A673 (cell line): Measurements from ENCODE around the gene FAM167B. TPM values are rescaled to one million over a fixed set of nuclear protein-coding genes. Genes with fewer than 3 reads are reported as not detected.
A peak's percentile ranks its signal among the peaks of the same experiment; 100 is the strongest.

Experiments
- BruUV-seq: library from RNA; stranded (reverse); fragments of 400-500 nt; replicated peaks from 2 replicates; lab custom pipeline; 2021; lab: Mats Ljungman, UMichigan
- CTCF ChIA-PET: fragments of 300-600 bp; sonication (Branson Sonifier 250); formaldehyde crosslinking; loops from one replicate; lab custom pipeline; 2022; ENCODE audit warnings: antibody characterized with exemption; lab: Charles Lee
- POLR2A ChIA-PET: fragments of 300-600 bp; sonication (Branson Sonifier 250); formaldehyde crosslinking; loops from one replicate; lab custom pipeline; 2022; ENCODE audit warnings: antibody characterized with exemption; ENCODE audit not compliant: low non-redundant PET; lab: Charles Lee
- DNase-seq: peaks from one replicate; pipeline ENCODE4 v3.0.0-alpha.2; 2015; ENCODE audit warnings: low spot score
- H3K27ac ChIP-seq: fragments of 200-600 bp; sonication (generic); 2 replicates; pipeline ENCODE4 v1.5.1; 2016; ENCODE audit warnings: mixed run types, low read depth, mild to moderate bottlenecking, mixed read lengths, antibody characterized with exemption, low read length; ENCODE audit not compliant: poor library complexity, severe bottlenecking
- H3K27me3 ChIP-seq: fragments of 200-600 bp; sonication (generic); replicated peaks from 2 replicates; pipeline ENCODE4 v1.6.1; 2017; ENCODE audit warnings: mixed run types, low read depth, mild to moderate bottlenecking, mixed read lengths, antibody characterized with exemption, low read length; ENCODE audit not compliant: insufficient read depth, poor library complexity
- H3K36me3 ChIP-seq: fragments of 200-600 bp; sonication (generic); 2 replicates; pipeline ENCODE4 v1.6.1; 2016; ENCODE audit warnings: mixed run types, mild to moderate bottlenecking, mixed read lengths, antibody characterized with exemption, low read length; ENCODE audit not compliant: insufficient read depth, poor library complexity, severe bottlenecking
- H3K4me1 ChIP-seq: fragments of 200-600 bp; sonication (generic); 2 replicates; pipeline ENCODE4 v1.6.1; 2017; ENCODE audit warnings: mixed run types, mild to moderate bottlenecking, mixed read lengths, antibody characterized with exemption, low read length; ENCODE audit not compliant: insufficient read depth, poor library complexity, severe bottlenecking
- H3K4me3 ChIP-seq: fragments of 200-600 bp; sonication (generic); 2 replicates; pipeline ENCODE4 v1.5.1; 2016; ENCODE audit warnings: low read depth, mixed run types, mild to moderate bottlenecking, mixed read lengths, low read length; ENCODE audit not compliant: poor library complexity, severe bottlenecking
- H3K9me3 ChIP-seq: fragments of 200-600 bp; sonication (generic); 2 replicates; pipeline ENCODE4 v1.6.1; 2016; ENCODE audit warnings: mixed run types, low read depth, mild to moderate bottlenecking, mixed read lengths, antibody characterized with exemption, low read length; ENCODE audit not compliant: poor library complexity, severe bottlenecking
- EZH2 ChIP-seq: fragments of 200-600 bp; sonication (generic); IDR thresholded peaks from 2 replicates; pipeline ENCODE4 v1.6.1; 2017; ENCODE audit warnings: borderline replicate concordance, low read depth, mild to moderate bottlenecking, mixed read lengths, antibody characterized with exemption, low read length; ENCODE audit not compliant: poor library complexity, severe bottlenecking
- intact Hi-C: fragments of 100-400 bp; cut with micrococcal nuclease; formaldehyde crosslinking; loops from one replicate; pipeline ENCODE4 v1.10.0; 2022; ENCODE audit not compliant: unreplicated experiment
- total RNA-seq: library from RNA; stranded (reverse); gene quantifications from 2 replicates; pipeline ENCODE4 v1.2.3, GENCODE V29; 2021
- TF ChIP-seq, protein P1 (sequence below): fragments of 300-800, 200-600 bp; sonication (generic); conservative IDR thresholded peaks from 2 replicates; pipeline ENCODE4 v1.5.1; 2017; ENCODE audit warnings: low read depth, mild to moderate bottlenecking, antibody characterized with exemption, low read length, moderate library complexity, mixed read lengths

Gene FAM167B
- total RNA-seq, 1 experiment from 2014 or later, result not detected

DNA sequence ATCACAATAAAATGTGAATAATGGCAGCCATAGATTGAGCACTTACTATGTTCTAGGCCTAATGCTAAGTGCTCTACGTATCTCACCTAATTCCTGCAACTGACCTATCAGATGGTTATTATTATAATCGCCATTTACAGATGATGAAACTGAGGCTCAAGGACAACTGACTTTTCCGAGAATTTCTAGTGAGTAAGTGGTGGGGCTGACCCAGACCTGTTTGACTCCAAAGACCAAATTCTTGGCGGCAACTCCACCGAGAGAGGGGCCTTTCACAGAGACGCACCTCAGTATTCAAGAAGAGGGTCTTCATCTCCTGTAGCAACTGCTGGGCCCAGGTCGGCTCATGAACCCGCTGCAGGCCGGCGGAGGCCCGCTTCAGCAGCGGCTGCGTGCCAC is 25.4 kb upstream of the FAM167B start:
- ChIA-PET POLR2A (no interaction called here), CTCF (interaction anchor here (0.7 kb wide), 1 partner anchor 193 kb away, joined by 4 read pairs; no protein-coding TSS in a partner anchor)
- peak overlapping the region; percentile 89 for H3K27ac ChIP-seq
- H3K9me3 ChIP-seq, result no peaks in the 10 kb centered on the region
- H3K36me3 ChIP-seq, result peaks cover 24% of the 10 kb centered on the region
- BruUV-seq, result TSS peak; percentile 36
- H3K4me3 ChIP-seq, result peak overlapping the region; percentile 85
- H3K27me3 ChIP-seq, result no peaks in the 10 kb centered on the region
- H3K4me1 ChIP-seq, result peaks cover 17% of the 10 kb centered on the region
- DNase-seq, result no peak
- intact Hi-C loops, result loop anchor here (10.0 kb wide), 1 partner anchor 113 kb away; the partner anchor contains the start of gene MARCKSL1
- no peak for TF ChIP-seq EZH2
- TF ChIP-seq, protein P1, sequence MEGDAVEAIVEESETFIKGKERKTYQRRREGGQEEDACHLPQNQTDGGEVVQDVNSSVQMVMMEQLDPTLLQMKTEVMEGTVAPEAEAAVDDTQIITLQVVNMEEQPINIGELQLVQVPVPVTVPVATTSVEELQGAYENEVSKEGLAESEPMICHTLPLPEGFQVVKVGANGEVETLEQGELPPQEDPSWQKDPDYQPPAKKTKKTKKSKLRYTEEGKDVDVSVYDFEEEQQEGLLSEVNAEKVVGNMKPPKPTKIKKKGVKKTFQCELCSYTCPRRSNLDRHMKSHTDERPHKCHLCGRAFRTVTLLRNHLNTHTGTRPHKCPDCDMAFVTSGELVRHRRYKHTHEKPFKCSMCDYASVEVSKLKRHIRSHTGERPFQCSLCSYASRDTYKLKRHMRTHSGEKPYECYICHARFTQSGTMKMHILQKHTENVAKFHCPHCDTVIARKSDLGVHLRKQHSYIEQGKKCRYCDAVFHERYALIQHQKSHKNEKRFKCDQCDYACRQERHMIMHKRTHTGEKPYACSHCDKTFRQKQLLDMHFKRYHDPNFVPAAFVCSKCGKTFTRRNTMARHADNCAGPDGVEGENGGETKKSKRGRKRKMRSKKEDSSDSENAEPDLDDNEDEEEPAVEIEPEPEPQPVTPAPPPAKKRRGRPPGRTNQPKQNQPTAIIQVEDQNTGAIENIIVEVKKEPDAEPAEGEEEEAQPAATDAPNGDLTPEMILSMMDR, result no peak

DNA sequence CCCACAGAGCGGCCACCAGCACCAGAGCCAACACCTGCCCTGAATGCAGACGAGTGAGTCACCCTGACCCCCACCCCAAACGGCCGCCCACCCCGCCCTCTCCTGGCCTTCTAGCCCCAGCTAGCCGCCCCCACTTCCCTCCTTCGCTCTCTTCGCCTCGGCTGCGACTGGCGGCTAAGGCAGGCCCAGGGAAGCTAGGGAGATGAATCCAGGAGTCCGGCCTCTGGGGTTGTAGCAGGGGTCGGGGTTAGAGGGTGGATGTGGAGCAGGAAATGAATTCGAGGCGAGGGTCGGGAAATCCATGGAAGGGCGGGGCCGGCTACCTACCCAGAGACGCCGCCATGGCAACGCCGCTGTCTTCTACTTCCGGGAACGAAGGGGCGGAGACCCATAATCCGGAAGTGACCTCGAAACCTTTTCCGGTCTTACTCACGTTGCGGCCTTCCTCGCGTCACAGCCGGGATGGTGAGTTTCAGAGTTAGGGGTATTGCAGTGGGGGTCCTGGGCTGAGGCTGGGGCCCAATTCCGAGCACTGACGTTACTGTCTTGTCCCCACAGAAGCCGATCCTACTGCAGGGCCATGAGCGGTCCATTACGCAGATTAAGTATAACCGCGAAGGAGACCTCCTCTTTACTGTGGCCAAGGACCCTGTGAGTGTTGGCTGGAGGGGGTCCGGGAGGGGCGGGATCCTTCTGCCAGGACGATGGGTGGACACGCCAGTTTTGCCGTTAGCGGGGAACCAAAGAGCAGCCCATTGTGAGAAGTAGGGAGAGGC is 24.9 kb upstream of the FAM167B start, which contains the start of the genes EIF3I and TMEM234:
Gene EIF3I (plus strand): TSS at position 428 of the 776 bp plus-strand sequence. CDS start 35 bp downstream, at position 463.
Gene TMEM234 (minus strand): TSS at position 374 of the 776 bp plus-strand sequence. CDS start 31 bp downstream, at position 343.
- ChIA-PET CTCF (no interaction called here), POLR2A (no interaction called here)

DNA sequence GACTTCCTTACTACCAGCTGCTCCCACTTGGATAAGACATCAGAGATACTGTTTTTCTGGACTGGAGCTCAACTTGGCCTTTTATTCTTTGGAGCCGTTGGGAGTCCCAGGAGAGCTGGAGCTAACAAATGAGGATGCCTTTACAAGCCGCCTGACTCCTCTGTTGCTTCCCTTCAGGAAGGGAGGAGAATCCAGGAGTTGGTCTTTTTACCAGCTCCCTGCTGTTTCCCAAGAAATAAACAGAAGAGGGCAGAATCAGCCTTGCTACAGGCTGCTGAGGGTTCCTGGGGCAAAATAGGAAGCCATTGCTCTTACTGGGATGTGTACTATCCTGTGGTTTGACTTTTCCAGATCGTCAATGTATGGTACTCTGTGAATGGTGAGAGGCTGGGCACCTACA is 23.3 kb upstream of the FAM167B start:
- TF ChIP-seq EZH2, result no peak
- TF ChIP-seq, protein P1, result no peak
- BruUV-seq, result no TSS peak
- no peaks in the 10 kb centered on the region for H3K9me3 ChIP-seq
- intact Hi-C loops, result loop anchor here (10.0 kb wide), 1 partner anchor 111 kb away; the partner anchor contains the start of gene MARCKSL1
- peak overlapping the region; percentile 85 for H3K4me3 ChIP-seq
- no peak overlapping the region for H3K27ac ChIP-seq
- ChIA-PET POLR2A (no interaction called here), CTCF (no interaction called here)
- DNase-seq, result no peak
- peaks cover 43% of the 10 kb centered on the region for H3K36me3 ChIP-seq
- no peaks in the 10 kb centered on the region for H3K27me3 ChIP-seq
- peaks cover 17% of the 10 kb centered on the region for H3K4me1 ChIP-seq

More for the DNA sequence above, 24.9 kb upstream of the FAM167B start, which contains the start of the genes EIF3I and TMEM234:
- TF ChIP-seq EZH2, result no peak
- TF ChIP-seq, protein P1, result no peak
- BruUV-seq, result no TSS peak
- H3K4me3 ChIP-seq, result peak within 1 kb of the TSS; percentile 85
- no peaks in the 10 kb centered on the region for H3K9me3 ChIP-seq
- peak; percentile 95 for DNase-seq
- peaks cover 17% of the 10 kb centered on the region for H3K4me1 ChIP-seq
- no peaks in the 10 kb centered on the region for H3K27me3 ChIP-seq
- peaks cover 28% of the 10 kb centered on the region for H3K36me3 ChIP-seq
- peak within 1 kb of the TSS; percentile 89 for H3K27ac ChIP-seq
- intact Hi-C loops, result loop anchor here (10.0 kb wide), 1 partner anchor 113 kb away; the partner anchor contains the start of gene MARCKSL1
